ENCODE measurements around the gene NADSYN1. TPM values are rescaled to one million over a fixed set of nuclear protein-coding genes. Genes with fewer than 3 reads are reported as not detected.

NADSYN1 gene
- total and polyA plus RNA-seq, 4 donors = 22.7 to 137 (median 70.2) TPM

DNA sequence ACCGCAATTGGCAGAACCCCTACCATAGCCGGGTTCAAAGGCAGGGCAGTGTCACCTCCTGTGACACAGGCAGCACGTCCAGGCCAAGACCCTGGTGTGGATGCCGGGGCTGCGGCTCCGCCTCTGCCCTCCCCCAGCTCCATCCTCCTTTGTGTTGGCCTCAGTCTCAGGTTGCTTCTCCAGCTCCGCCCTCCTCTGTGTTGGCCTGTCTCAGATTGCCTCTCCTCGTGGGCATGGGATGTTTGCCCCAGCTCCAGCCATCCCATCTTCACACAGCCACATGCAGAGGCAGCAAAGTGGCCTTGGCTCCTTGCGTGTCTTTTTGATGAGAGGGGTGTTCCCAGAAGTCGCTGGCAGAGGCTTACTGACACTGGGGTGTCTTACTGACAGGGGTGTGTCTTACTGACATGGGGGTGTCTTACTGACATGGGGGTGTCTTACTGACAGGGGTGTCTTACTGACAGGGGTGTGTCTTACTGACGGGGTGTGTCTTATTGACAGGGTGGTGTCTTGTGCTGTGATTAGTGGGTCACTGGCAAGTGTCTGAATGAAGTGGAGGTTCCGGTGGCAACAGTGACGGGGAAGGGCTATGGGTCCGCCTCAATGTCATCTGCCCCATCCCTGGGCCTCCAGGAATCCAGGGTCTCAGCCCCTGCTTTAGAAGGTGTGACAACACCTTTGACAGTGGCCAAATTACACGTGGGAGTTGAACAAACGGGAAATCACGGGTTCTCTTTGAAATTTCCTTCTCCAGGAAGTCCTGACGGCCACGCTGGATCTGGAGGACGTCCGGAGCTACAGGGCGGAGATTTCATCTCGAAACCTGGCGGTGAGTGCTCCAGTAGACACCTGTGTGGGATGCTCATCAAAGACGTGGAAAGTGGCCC is 24.9 kb downstream of the NADSYN1 start:
- Histone ChIP-seq H3K36me3 (ENCODE audit: control insufficient read depth in 1 of 2, insufficient read depth in 2 of 2, low read length in 1 of 2) (peaks cover 5 to 17% of the 10 kb centered on the region in 2 donors), H3K4me1 (ENCODE audit: control insufficient read depth in 1 of 2, insufficient read depth in 2 of 2, low read length in 2 of 2) (no peaks in the 10 kb centered on the region), H3K27ac (ENCODE audit: low read depth in 1 of 2, low read length in 2 of 2) (no peak overlapping the region), H3K27me3 (ENCODE audit: control insufficient read depth in 1 of 2, insufficient read depth in 2 of 2, low read length in 1 of 2) (no peaks in the 10 kb centered on the region), H3K4me3 (ENCODE audit: low read length in 2 of 2) (no peak overlapping the region), H3K9me3 (ENCODE audit: control insufficient read depth, low read length) (no peaks in the 10 kb centered on the region)
- no peak for ATAC-seq (ENCODE audit: low FRiP score)
- intact Hi-C loops (cut with DNase I) = no loop called here
- DNase-seq = no peak
- WGBS, 2 donors = 80 to 85% methylated on average over 25 of the region's 25 CpGs

DNA sequence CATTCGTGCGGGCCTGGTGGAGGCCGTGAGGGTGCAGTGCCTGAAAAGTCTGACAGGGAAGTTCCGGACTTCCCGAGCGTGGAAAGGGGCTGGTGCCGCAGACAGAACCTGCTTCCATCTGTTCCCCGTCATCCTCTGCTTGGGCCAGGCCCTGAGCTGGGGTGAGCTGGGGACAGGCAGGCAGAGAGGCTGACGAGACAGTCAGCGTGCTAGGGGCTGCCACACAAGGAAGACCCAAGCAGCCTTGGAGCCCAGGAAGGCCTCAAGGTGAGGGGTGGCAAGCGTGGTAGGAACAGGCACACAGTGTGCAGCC is 25.5 kb downstream of the NADSYN1 start:
- H3K36me3 ChIP-seq (ENCODE audit: control insufficient read depth in 1 of 2, insufficient read depth in 2 of 2, low read length in 1 of 2) = peaks cover 5 to 17% of the 10 kb centered on the region in 2 donors
- no peak for ATAC-seq (ENCODE audit: low FRiP score)

DNA sequence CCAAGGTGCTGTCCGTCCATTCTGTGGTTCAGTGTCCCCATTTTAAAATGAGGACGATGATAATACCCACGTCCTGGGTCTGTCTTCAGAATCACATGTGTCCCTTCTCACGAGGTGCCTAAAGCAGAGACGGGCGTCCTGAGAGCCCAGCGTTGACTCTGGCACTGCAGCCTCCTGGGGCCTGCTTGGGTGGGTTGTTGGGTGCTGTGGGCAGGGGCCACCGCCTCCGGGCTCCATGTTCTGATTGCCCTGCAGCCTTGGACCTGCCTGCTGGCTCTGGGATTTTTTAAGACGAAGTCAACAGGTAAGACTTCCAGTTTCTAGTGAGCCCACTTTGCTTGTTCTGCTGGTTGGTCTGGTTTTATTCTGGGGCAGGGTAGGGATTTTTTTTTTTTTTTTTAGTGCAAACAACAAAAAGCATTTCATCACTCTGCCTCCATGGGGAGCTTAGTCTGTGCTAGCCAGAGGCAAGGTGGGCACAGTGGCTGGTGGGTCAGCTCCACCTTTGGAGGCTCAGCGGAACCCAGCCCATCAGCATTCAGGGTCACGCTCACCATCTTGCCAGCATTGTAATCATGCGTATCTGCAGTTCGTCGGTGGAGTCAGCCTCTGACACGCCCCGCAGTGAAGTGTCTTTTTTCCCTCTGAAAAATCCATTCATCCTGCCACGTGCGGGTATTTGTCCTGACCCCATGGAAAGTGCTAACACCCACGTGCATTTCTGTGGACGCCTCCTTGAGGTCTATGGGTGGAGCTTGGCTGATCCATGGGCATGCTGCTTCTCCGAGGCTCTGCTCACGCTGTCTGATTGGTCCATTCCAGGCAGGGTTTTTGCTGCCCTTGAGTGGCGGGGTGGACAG is 28.3 kb downstream of the NADSYN1 start:
- Histone ChIP-seq H3K36me3 (ENCODE audit: control insufficient read depth in 1 of 2, insufficient read depth in 2 of 2, low read length in 1 of 2) (peaks cover 5 to 30% of the 10 kb centered on the region in 2 donors), H3K4me3 (ENCODE audit: low read length in 2 of 2) (no peak overlapping the region), H3K4me1 (ENCODE audit: control insufficient read depth in 1 of 2, insufficient read depth in 2 of 2, low read length in 2 of 2) (no peaks in the 10 kb centered on the region), H3K9me3 (ENCODE audit: control insufficient read depth, low read length) (no peaks in the 10 kb centered on the region), H3K27me3 (ENCODE audit: control insufficient read depth in 1 of 2, insufficient read depth in 2 of 2, low read length in 1 of 2) (no peaks in the 10 kb centered on the region), H3K27ac (ENCODE audit: low read depth in 1 of 2, low read length in 2 of 2) (no peak overlapping the region)
- ATAC-seq (ENCODE audit: low FRiP score) = no peak
- intact Hi-C loops (cut with DNase I) = no loop called here
- DNase-seq = peak in 1 of 2 donors; percentile 57
- WGBS, 2 donors = 88 to 91% methylated on average over 24 of the region's 24 CpGs

More for the DNA sequence above, 25.5 kb downstream of the NADSYN1 start:
- Histone ChIP-seq H3K4me3 (ENCODE audit: low read length in 2 of 2) (no peak overlapping the region), H3K27me3 (ENCODE audit: control insufficient read depth in 1 of 2, insufficient read depth in 2 of 2, low read length in 1 of 2) (no peaks in the 10 kb centered on the region), H3K9me3 (ENCODE audit: control insufficient read depth, low read length) (no peaks in the 10 kb centered on the region), H3K4me1 (ENCODE audit: control insufficient read depth in 1 of 2, insufficient read depth in 2 of 2, low read length in 2 of 2) (no peaks in the 10 kb centered on the region), H3K27ac (ENCODE audit: low read depth in 1 of 2, low read length in 2 of 2) (no peak overlapping the region)
- intact Hi-C loops (cut with DNase I) = no loop called here
- DNase-seq = no peak
- 95 to 96% methylated on average over 11 of the region's 11 CpGs for WGBS, 2 donors

DNA sequence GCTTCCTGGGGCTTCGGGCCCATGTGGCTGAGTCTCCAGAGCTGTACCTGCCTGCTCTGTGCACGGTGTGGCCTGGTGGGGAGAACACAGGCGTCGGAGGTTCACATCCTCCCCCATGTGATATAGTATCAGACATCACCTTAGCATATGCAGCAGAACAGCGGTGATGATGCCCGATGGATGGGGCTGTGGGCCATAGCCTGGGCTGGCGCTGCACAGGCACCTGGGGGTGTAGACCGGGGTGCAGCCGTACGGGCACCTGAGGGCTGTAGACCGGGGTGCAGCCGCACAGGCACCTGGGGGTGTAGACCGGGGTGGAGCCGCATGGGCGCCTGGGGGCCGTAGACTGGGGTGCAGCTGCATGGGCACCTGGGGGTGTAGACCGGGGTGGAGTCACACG is 29.2 kb downstream of the NADSYN1 start:
- DNase-seq (no peak), ATAC-seq (ENCODE audit: low FRiP score) (no peak)
- Histone ChIP-seq H3K4me1 (ENCODE audit: control insufficient read depth in 1 of 2, insufficient read depth in 2 of 2, low read length in 2 of 2) (no peaks in the 10 kb centered on the region), H3K4me3 (ENCODE audit: low read length in 2 of 2) (no peak overlapping the region), H3K9me3 (ENCODE audit: control insufficient read depth, low read length) (no peaks in the 10 kb centered on the region), H3K27ac (ENCODE audit: low read depth in 1 of 2, low read length in 2 of 2) (no peak overlapping the region), H3K27me3 (ENCODE audit: control insufficient read depth in 1 of 2, insufficient read depth in 2 of 2, low read length in 1 of 2) (no peaks in the 10 kb centered on the region), H3K36me3 (ENCODE audit: control insufficient read depth in 1 of 2, insufficient read depth in 2 of 2, low read length in 1 of 2) (peaks cover 5 to 30% of the 10 kb centered on the region in 2 donors)
- intact Hi-C loops (cut with DNase I) = no loop called here
- whole genome bisulfite sequencing, 2 donors = 94 to 97% methylated on average over 18 of the region's 18 CpGs

DNA sequence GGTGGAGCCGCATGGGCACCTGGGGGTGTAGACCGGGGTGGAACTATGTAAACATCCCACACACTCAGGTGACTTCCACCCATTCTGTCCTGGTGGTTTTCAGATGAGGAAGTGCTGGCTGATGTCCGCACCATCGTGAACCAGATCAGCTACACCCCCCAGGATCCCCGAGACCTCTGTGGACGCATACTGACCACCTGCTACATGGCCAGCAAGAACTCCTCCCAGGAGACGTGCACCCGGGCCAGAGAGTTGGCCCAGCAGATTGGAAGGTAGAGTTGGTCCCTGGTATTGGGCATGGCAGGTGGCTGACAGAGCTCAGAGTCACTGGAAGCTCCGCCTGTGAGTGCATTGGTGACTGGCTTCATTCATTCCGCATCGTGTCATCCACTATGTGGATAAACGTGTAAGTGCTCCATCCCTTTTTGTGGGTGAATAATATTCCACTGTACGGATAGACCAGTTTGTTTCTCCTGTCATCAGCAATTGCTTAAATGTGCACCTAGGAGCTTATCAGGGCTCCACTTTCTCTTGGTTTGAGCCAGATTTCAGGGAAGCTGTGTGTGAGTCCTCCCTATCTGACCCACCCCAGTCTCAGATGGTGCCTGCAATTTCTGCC is 29.9 kb downstream of the NADSYN1 start:
- intact Hi-C loops (cut with DNase I) = no loop called here
- 97% methylated on average over 13 of the region's 13 CpGs for WGBS, 2 donors

DNA sequence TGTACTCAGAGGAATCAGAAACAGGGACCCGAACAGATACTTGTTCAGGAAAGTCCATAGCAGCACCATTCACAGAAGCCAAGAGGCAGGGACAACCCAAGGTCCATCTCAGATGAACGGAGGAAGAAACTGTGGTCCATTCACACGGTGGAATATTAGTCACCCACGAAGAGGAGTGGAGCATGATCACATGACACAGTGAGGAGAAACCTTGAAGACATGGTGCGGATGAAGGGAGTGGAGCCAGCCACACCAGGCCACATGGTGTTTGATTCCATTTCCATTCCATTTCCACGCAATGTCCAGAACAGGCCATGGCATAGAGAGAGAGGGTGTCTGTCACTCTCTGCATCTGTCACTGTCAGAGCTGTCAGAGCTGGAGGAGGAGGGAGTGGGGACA is 30.7 kb downstream of the NADSYN1 start:
- H3K36me3 ChIP-seq (ENCODE audit: control insufficient read depth in 1 of 2, insufficient read depth in 2 of 2, low read length in 1 of 2) = peaks cover 5 to 24% of the 10 kb centered on the region in 2 donors

More for the DNA sequence above, 29.9 kb downstream of the NADSYN1 start:
- H3K36me3 ChIP-seq (ENCODE audit: control insufficient read depth in 1 of 2, insufficient read depth in 2 of 2, low read length in 1 of 2) = peaks cover 5 to 25% of the 10 kb centered on the region in 2 donors
- no peak overlapping the region for H3K4me3 ChIP-seq (ENCODE audit: low read length in 2 of 2)
- no peaks in the 10 kb centered on the region for H3K4me1 ChIP-seq (ENCODE audit: control insufficient read depth in 1 of 2, insufficient read depth in 2 of 2, low read length in 2 of 2)
- no peak for ATAC-seq (ENCODE audit: low FRiP score)
- no peaks in the 10 kb centered on the region for H3K27me3 ChIP-seq (ENCODE audit: control insufficient read depth in 1 of 2, insufficient read depth in 2 of 2, low read length in 1 of 2)
- peak in 1 of 2 donors; percentile 28 for DNase-seq
- H3K27ac ChIP-seq (ENCODE audit: low read depth in 1 of 2, low read length in 2 of 2) = no peak overlapping the region
- no peaks in the 10 kb centered on the region for H3K9me3 ChIP-seq (ENCODE audit: control insufficient read depth, low read length)

DNA sequence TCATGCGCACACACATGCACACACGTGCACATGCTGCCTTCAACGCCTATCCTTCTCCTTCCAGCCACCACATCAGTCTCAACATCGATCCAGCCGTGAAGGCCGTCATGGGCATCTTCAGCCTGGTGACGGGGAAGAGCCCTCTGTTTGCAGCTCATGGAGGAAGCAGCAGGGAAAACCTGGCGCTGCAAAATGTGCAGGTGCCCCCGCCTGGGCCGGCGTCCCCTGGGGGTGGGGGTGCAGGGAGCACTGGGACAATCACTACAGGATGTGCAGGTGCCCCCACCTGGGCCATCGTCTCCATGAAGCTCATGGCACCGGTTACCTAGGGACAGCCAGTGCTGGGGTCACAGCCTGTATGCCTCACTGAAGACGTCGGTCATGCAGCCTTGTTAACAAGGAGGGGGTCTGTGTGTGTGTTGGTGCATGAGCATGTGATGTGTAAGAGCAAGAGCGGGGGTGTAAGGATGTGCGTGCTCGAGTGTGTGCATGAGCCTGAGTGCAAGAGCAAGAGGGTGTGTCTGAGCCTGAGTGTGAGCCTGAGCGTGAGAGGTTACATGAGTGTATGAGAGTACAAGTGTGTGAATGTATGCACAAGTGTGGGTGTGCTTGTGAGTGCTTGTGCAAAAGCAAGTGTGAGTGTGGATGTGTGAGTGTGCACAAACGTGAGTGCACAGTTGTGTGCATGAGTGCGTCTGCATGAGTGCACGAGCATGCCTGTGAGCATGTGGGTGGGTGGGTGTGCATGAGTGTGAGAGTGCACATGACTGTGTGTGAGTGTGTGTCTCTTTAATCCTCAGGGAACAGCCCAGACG is 31.5 kb downstream of the NADSYN1 start:
- H3K27ac ChIP-seq (ENCODE audit: low read depth in 1 of 2, low read length in 2 of 2) = no peak overlapping the region
- H3K36me3 ChIP-seq (ENCODE audit: control insufficient read depth in 1 of 2, insufficient read depth in 2 of 2, low read length in 1 of 2) = peaks cover 5 to 23% of the 10 kb centered on the region in 2 donors
- peak; percentile 31 to 61 for DNase-seq
- intact Hi-C loops (cut with DNase I) = no loop called here
- no peaks in the 10 kb centered on the region for H3K4me1 ChIP-seq (ENCODE audit: control insufficient read depth in 1 of 2, insufficient read depth in 2 of 2, low read length in 2 of 2)
- no peak overlapping the region for H3K4me3 ChIP-seq (ENCODE audit: low read length in 2 of 2)
- no peaks in the 10 kb centered on the region for H3K9me3 ChIP-seq (ENCODE audit: control insufficient read depth, low read length)
- no peak for ATAC-seq (ENCODE audit: low FRiP score)
- H3K27me3 ChIP-seq (ENCODE audit: control insufficient read depth in 1 of 2, insufficient read depth in 2 of 2, low read length in 1 of 2) = no peaks in the 10 kb centered on the region
- 91 to 92% methylated on average over 23 of the region's 23 CpGs for WGBS, 2 donors

More for the DNA sequence above, 30.7 kb downstream of the NADSYN1 start:
- DNase-seq = peak in 1 of 2 donors; percentile 7
- H3K4me3 ChIP-seq (ENCODE audit: low read length in 2 of 2) = no peak overlapping the region
- H3K9me3 ChIP-seq (ENCODE audit: control insufficient read depth, low read length) = no peaks in the 10 kb centered on the region
- no peaks in the 10 kb centered on the region for H3K4me1 ChIP-seq (ENCODE audit: control insufficient read depth in 1 of 2, insufficient read depth in 2 of 2, low read length in 2 of 2)
- intact Hi-C loops (cut with DNase I) = no loop called here
- WGBS, 2 donors = 95 to 96% methylated on average over 6 of the region's 6 CpGs
- H3K27ac ChIP-seq (ENCODE audit: low read depth in 1 of 2, low read length in 2 of 2) = no peak overlapping the region
- no peaks in the 10 kb centered on the region for H3K27me3 ChIP-seq (ENCODE audit: control insufficient read depth in 1 of 2, insufficient read depth in 2 of 2, low read length in 1 of 2)
- ATAC-seq (ENCODE audit: low FRiP score) = no peak

DNA sequence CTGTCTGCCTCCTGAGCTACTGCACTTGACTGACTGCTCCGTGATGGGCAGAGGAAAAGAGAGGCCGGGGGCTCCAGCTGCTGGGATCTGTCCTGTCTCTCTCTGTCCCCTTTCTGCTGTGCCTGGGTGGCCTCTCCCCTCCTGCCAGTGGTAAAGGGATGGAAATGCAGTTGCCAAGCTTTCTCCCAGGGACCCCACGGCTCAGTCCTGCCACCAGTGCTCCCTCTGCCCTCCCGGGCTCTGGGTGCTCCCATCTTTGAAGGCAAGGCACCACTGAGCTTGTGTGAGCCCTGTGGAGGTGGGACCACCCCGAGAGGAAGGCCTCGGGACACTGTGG is 32.0 kb downstream of the NADSYN1 start:
- WGBS, 2 donors = 87 to 88% methylated on average over 6 of the region's 6 CpGs
- H3K36me3 ChIP-seq (ENCODE audit: control insufficient read depth in 1 of 2, insufficient read depth in 2 of 2, low read length in 1 of 2) = peaks cover 5 to 23% of the 10 kb centered on the region in 2 donors
- ATAC-seq (ENCODE audit: low FRiP score) (no peak), DNase-seq (peak in 1 of 2 donors; percentile 38)
- no peaks in the 10 kb centered on the region for H3K27me3 ChIP-seq (ENCODE audit: control insufficient read depth in 1 of 2, insufficient read depth in 2 of 2, low read length in 1 of 2)
- H3K27ac ChIP-seq (ENCODE audit: low read depth in 1 of 2, low read length in 2 of 2) = no peak overlapping the region
- no peaks in the 10 kb centered on the region for H3K4me1 ChIP-seq (ENCODE audit: control insufficient read depth in 1 of 2, insufficient read depth in 2 of 2, low read length in 2 of 2)
- no peaks in the 10 kb centered on the region for H3K9me3 ChIP-seq (ENCODE audit: control insufficient read depth, low read length)
- intact Hi-C loops (cut with DNase I) = no loop called here
- no peak overlapping the region for H3K4me3 ChIP-seq (ENCODE audit: low read length in 2 of 2)
